CD4-positive, alpha-beta T cell treated with Interleukin-6 at 100 ng/mL for 8 hours (primary cell): Measurements from ENCODE around the gene HOXD4.

Experiments
- DNase-seq: peaks from one replicate; pipeline ENCODE4 v3.0.0-alpha.2; 2020; ENCODE audit warnings: mixed read lengths, low spot score

HOXD4 gene

GRCh38 chr2:176188774-176189680 lies 37.7 kb downstream of the HOXD4 start:
- DNase-seq = no peak

GRCh38 chr2:176189681-176190641 lies 38.6 kb downstream of the HOXD4 start:
- no peak for DNase-seq

- DNase-seq = no peak
Observed at GRCh38 chr2:176192351-176192750, 41.0 kb downstream of the HOXD4 start.

GRCh38 chr2:176193048-176193447 lies 41.7 kb downstream of the HOXD4 start:
- no peak for DNase-seq

- DNase-seq = no peak
Observed at GRCh38 chr2:176199902-176200301, 48.6 kb downstream of the HOXD4 start.

GRCh38 chr2:176200971-176201370 lies 49.6 kb downstream of the HOXD4 start:
- no peak for DNase-seq

- no peak for DNase-seq
Observed at GRCh38 chr2:176202491-176202890, 51.1 kb downstream of the HOXD4 start.
